Smooth muscle cell (in vitro differentiated cells): ENCODE measurements around the gene MED12. TPM values are rescaled to one million over a fixed set of nuclear protein-coding genes. Genes with fewer than 3 reads are reported as not detected.

Source experiments
- DNase-seq: peaks from one replicate; lab custom pipeline; 2025; ENCODE audit not compliant: unreplicated experiment; lab: John Stamatoyannopoulos, UW
- H2AFZ ChIP-seq: fragments of 200-600 bp; sonication (generic); 2 replicates; pipeline ENCODE4 v1.6.0; 2016; ENCODE audit warnings: antibody characterized with exemption, low read depth, mild to moderate bottlenecking
- H3F3A ChIP-seq: fragments of 200-600 bp; sonication (generic); 2 replicates; pipeline ENCODE4 v1.6.0; 2017; ENCODE audit warnings: antibody characterized with exemption, low read depth
- H3K27ac ChIP-seq: fragments of 200-600 bp; sonication (generic); 2 replicates; pipeline ENCODE4 v1.5.1; 2016; ENCODE audit warnings: low read depth, mild to moderate bottlenecking
- H3K27me3 ChIP-seq: fragments of 200-600 bp; sonication (generic); 2 replicates; pipeline ENCODE4 v1.6.1; 2016; ENCODE audit warnings: low read depth, mild to moderate bottlenecking
- H3K36me3 ChIP-seq: fragments of 200-600 bp; sonication (generic); 2 replicates; pipeline ENCODE4 v1.5.1; 2016; ENCODE audit warnings: low read depth
- H3K4me1 ChIP-seq: fragments of 200-600 bp; sonication (generic); 2 replicates; pipeline ENCODE4 v1.5.1; 2016; ENCODE audit warnings: low read depth
- H3K4me2 ChIP-seq: fragments of 200-600 bp; sonication (generic); 2 replicates; pipeline ENCODE4 v1.6.0; 2016; ENCODE audit warnings: mild to moderate bottlenecking
- H3K4me3 ChIP-seq: fragments of 200-600 bp; sonication (generic); 2 replicates; pipeline ENCODE4 v1.5.1; 2016; ENCODE audit warnings: mild to moderate bottlenecking
- H3K79me2 ChIP-seq: fragments of 200-600 bp; sonication (generic); 2 replicates; pipeline ENCODE4 v1.6.0; 2016; ENCODE audit warnings: low read depth, mild to moderate bottlenecking
- H3K9ac ChIP-seq: fragments of 200-600 bp; sonication (generic); 2 replicates; pipeline ENCODE4 v1.6.0; 2016; ENCODE audit warnings: low read depth
- H3K9me3 ChIP-seq: fragments of 200-600 bp; sonication (generic); replicated peaks from 2 replicates; pipeline ENCODE4 v1.5.1; 2016; ENCODE audit warnings: low read depth
- H4K20me1 ChIP-seq: fragments of 200-600 bp; sonication (generic); 2 replicates; pipeline ENCODE4 v1.6.0; 2016; ENCODE audit warnings: low read depth
- CTCF ChIP-seq: fragments of 200-600 bp; sonication (generic); IDR thresholded peaks from 2 replicates; pipeline ENCODE4 v1.5.1; 2017; ENCODE audit warnings: borderline replicate concordance, mild to moderate bottlenecking, antibody characterized with exemption; ENCODE audit not compliant: insufficient read depth, poor library complexity, severe bottlenecking
- WGBS: methylation state at CpG from one replicate; pipeline ENCODE4 v1.1.7; 2016; ENCODE audit warnings: low lambda C conversion rate; 5-methylcytosine and 5-hydroxymethylcytosine counted together
- polyA plus RNA-seq: library from polyadenylated mRNA; unstranded; fragments of >200 nt; fragmentation: Nextera tagmentation; extraction: Ambion mirVana; gene quantifications from 2 replicates; pipeline ENCODE4 v1.2.1, GENCODE V29; 2016
- total RNA-seq: library from RNA; depleted of rRNA; stranded (reverse); fragments of >200 nt; gene quantifications from 2 replicates; pipeline ENCODE4 v1.2.3, GENCODE V29; 2014

MED12 gene
- total and polyA plus RNA-seq, 2 experiments from 2014 or later, result 11.8 to 25.4 TPM

GRCh38 chrX:71100581-71101505 lies 17.6 kb upstream of the MED12 start:
- no peaks in the 10 kb centered on the region for H3K79me2 ChIP-seq
- H3K9me3 ChIP-seq, result no peaks in the 10 kb centered on the region
- H3F3A ChIP-seq, result no peaks in the 10 kb centered on the region
- H3K27ac ChIP-seq, result no peak overlapping the region
- no peak overlapping the region for H3K4me3 ChIP-seq
- H2AFZ ChIP-seq, result no peak overlapping the region
- H3K9ac ChIP-seq, result no peak overlapping the region
- no peaks in the 10 kb centered on the region for H3K36me3 ChIP-seq
- H3K4me1 ChIP-seq, result no peaks in the 10 kb centered on the region
- WGBS, result 78% methylated on average over 31 of the region's 31 CpGs
- no peak overlapping the region for H3K4me2 ChIP-seq
- TF ChIP-seq CTCF, result no peak
- no peaks in the 10 kb centered on the region for H3K27me3 ChIP-seq
- H4K20me1 ChIP-seq, result no peaks in the 10 kb centered on the region
- no peak for DNase-seq

- no peaks in the 10 kb centered on the region for H3K36me3 ChIP-seq
- H4K20me1 ChIP-seq, result no peaks in the 10 kb centered on the region
- no peak overlapping the region for H2AFZ ChIP-seq
- H3K9ac ChIP-seq, result no peak overlapping the region
- H3K4me1 ChIP-seq, result no peaks in the 10 kb centered on the region
- H3K4me3 ChIP-seq, result no peak overlapping the region
- H3K27me3 ChIP-seq, result no peaks in the 10 kb centered on the region
- H3K79me2 ChIP-seq, result no peaks in the 10 kb centered on the region
- 25% methylated on average over 3 of the region's 3 CpGs for WGBS
- no peak overlapping the region for H3K4me2 ChIP-seq
- H3K9me3 ChIP-seq, result no peaks in the 10 kb centered on the region
- H3F3A ChIP-seq, result no peaks in the 10 kb centered on the region
- no peak for TF ChIP-seq CTCF
- peak overlapping the region; percentile 28 for H3K27ac ChIP-seq
- DNase-seq, result no peak
Observed at GRCh38 chrX:71102292-71102691, 16.1 kb upstream of the MED12 start.

- TF ChIP-seq CTCF, result no peak
- no peak overlapping the region for H3K4me3 ChIP-seq
- H3K36me3 ChIP-seq, result no peaks in the 10 kb centered on the region
- WGBS, result 38% methylated on average over 9 of the region's 10 CpGs
- H3K4me1 ChIP-seq, result no peaks in the 10 kb centered on the region
- peak overlapping the region; percentile 28 for H3K27ac ChIP-seq
- H3K27me3 ChIP-seq, result no peaks in the 10 kb centered on the region
- H2AFZ ChIP-seq, result peak overlapping the region; percentile 85
- no peaks in the 10 kb centered on the region for H3F3A ChIP-seq
- no peaks in the 10 kb centered on the region for H3K79me2 ChIP-seq
- no peak for DNase-seq
- H3K4me2 ChIP-seq, result peak overlapping the region; percentile 54
- H3K9me3 ChIP-seq, result no peaks in the 10 kb centered on the region
- H4K20me1 ChIP-seq, result no peaks in the 10 kb centered on the region
- H3K9ac ChIP-seq, result no peak overlapping the region
Observed at GRCh38 chrX:71103110-71103983, 15.0 kb upstream of the MED12 start.
